NCI-H2196 treated with DMSO at 0.1 percent for 48 hours (cell line): ENCODE measurements around the gene SHH.

ENCODE experiments used
- DNase-seq: peaks from one replicate; lab custom pipeline; 2025; ENCODE audit not compliant: unreplicated experiment; lab: John Stamatoyannopoulos, UW

SHH gene

DNA sequence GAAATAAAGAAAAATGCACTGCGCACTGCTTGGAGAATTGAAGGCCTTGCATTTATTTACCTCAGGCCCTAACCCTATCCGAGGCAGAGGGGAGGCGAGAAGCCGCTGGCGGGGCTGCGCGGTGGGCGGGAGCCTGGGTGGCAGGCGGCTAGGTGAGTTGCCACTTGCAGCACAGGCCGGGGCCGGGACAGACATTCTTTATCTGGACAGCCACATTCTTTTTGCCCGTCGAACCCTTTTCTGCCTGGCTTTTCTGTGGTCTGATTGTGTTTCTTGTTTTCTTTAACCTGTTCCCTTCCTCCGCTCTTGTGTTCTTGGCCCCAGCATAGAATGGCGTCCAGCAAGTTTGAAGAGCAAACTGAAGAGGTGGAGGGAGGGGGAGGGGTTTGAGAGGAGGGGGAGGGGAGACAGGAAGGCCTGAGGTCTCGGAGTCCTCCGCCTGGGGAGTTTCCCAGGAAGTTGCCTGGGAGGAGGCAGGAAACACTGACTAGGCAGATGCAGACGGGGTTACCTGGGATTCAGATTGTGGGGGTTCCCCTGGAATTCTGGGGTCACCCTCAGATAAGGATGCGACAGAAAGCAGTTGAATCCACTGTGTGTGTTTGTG, 5.1 kb downstream of the SHH start:
- no peak for DNase-seq

DNA sequence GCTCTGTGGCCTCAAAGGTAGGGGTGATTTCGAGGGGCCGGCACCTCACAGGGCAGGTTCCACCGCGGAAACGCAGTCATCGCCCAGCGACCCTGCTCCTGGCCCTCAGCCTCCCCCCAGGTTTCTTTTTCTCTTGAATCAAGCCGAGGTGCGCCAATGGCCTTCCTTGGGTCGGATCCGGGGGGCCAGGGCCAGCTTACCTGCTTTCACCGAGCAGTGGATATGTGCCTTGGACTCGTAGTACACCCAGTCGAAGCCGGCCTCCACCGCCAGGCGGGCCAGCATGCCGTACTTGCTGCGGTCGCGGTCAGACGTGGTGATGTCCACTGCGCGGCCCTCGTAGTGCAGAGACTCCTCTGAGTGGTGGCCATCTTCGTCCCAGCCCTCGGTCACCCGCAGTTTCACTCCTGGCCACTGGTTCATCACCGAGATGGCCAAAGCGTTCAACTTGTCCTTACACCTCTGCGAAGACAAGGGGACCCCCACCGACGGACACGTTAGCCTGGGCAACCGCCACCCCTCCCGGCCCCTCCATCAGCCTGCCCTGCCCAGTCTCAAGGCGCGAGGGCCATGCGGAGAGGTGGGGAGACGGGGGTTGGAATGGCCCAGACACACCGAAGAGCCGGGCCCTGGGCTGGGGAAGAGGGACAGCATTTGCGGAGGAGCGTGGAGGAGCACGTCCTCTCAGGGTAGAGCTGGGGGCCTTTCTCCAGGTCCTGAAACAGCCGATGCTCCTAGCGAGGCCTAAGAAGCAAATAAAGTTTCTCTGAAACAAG, 6.0 kb downstream of the SHH start:
- no peak for DNase-seq

GRCh38 chr7:155805826-155806095, 6.5 kb downstream of the SHH start:
- DNase-seq, result no peak

DNA sequence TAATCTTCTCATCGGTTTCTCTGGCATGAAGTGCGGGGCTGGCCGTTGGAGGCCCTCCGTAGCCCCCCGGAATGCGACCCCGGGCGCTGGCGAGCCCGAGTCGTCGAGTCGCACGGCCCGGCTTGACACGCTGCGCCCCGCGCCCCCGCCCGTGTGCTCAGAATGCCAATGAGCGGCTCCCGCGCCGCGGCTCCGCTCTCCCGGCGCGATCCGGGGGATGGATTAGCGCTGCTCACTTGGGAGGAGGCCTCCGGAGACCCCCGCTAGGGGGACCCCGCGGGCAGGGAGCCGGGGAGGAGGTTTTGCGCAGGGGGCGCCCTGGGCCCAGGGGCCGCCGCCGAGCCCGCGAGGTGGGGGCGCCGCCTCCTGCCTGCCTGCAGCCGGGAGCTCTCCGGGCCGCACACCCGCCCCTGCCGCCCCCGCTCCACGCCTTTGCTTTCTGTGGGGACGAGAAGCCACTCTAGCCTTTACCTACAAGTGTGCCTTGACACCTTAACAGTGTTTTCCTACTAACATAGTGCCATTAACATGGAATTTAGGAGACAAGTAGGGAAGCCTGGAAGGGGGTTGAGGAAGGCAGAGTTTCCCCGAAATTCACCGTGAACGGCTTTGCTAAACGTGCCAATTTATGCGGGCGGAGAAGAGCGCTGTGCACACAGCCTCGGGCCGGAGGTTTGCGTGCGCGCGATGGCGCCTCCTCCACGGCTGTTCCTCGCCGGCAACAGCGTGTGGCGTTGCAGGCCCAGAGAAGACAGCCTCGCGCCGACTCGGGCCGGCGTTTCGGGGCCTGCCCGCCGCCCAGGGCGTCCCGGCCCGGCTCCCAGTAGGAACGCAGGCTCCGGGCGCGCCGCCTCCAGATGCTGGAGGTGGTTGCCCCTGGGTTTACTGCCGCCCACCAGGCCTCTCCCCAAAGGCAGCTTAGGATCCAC, 7.1 kb downstream of the SHH start:
- no peak for DNase-seq

DNA sequence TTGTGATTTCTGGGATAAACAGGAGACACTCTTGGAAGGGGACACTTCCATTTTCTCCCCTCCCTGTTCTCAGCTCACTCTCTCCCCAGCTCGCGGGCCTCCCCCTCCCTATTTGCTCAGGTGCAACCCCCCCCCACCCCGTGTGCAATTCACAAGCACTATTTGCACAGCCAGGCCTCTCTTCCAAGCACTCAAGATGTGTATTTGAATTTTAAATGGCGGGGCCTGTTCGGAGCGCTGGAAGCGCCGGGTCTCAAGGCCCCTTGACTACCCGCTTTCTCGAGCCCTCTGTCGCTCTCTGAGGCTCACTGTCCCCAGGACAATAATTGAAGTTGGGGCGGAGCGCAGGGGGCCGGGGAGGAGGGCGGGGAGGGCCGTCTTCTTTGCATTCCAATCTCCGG, 7.8 kb downstream of the SHH start:
- no peak for DNase-seq

DNA sequence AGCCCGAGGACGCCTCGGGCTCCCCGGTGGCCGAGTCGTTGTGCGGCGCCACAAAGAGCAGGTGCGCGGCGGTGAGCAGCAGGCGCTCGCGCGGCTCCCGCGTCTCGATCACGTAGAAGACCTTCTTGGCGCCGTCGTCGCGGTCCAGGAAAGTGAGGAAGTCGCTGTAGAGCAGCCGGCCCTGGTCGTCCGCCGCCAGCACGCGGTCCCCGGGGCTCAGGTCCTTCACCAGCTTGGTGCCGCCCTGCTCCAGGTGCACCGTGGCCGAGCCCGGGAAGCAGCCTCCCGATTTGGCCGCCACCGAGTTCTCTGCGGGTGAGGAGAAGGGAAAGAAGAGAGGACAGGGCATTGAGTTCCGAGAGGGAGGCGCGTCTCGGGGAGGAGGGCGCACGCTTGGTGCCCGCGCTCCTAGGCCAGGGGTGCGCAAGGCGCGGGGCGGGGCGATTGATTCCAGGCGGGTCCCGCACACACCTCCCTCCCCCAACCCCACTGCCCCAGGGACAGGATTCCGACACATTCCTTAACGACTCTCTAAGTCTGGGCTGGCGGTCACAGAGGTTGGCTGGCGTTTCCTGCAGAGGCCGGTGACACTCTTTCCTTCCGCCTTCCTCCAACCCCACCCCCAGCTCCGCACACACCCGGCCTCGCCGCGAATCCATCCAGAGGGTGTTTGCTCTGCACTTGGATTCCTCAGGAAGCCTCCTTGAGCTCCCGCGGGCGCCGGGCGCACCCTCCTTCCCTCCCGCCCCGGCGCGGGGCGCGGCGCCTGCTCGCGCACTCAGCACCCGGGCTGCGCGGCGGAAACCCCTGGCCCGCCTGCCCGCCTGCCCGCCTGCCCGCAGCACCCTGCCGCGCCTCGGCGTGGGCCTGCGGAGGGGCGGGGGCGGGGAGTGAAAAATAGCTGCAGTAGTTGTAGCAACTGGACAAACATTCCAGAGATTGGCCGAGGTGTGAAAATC, 8.6 kb downstream of the SHH start:
- no peak for DNase-seq

DNA sequence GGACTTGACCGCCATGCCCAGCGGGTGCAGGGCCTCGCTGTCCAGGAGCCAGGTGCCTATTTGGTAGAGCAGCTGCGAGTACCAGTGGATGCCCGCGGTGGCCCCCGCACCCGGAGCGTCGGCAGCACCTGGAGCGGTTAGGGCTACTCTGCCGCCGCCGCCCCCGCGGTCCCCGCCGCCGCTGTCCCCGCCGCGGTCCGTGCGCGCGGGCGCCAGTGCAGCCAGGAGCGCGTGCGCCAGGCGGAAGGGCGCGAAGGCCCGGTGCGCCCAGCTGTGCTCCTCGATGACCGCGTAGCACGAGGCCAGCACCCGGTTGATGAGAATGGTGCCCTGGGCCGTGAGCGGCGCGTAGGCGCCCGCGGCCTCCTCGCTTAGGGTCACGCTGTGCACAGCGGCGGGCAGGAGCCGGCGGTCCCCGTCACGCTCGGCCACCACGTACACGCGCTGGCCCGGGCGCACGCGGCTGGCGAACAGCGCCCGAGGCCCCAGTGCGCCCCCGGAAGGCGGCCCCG, 9.3 kb downstream of the SHH start:
- DNase-seq, result no peak

- DNase-seq, result no peak
Measured at GRCh38 chr7:155802291-155802690, 10.0 kb downstream of the SHH start.

DNA sequence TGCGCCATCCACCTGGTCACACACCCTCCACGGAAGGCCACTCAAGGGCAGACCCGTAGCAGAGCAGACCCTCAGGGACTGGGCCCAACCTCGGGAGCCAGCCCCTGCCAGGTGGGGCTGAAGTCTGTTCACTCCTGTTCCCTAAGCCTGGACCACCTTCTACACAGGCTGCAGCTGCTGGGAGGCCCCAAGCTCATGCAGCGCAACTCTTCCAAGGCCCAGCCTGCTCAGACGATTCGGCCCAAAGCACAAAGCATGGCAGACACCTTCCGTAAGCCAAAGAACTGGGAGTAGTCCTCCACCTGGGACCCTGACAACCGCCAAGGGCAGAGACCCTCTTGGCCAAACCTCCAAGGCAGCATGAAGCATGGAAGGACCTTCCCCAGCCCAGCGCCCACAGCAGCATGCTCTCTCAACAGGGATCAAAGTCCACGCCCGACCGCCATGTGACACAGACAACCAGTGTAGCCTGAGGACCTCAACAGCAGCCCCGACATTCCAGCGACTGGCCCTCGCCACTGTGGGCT, 11.5 kb downstream of the SHH start:
- no peak for DNase-seq

DNA sequence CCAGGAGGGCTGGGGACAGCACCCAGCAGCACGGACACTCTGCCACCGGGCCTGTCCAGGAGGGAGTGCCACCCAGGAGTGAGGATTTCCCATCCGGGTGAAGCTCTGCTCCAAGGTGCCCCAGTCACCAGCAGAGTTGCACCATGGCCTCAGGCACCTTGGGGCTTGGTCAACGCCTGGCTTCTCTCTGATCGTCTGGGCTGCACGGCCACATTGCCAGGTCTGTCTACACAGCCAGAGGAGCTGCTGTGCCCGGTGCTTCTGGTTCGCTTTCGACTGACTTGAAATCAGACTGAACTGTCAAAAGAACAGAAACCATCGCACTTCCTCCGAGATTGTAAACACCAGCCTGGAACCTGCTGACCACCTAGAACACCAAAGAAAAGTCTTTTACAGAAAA, 12.0 kb downstream of the SHH start:
- DNase-seq, result no peak

GRCh38 chr7:155799514-155799913, 12.7 kb downstream of the SHH start:
- DNase-seq, result no peak

GRCh38 chr7:155798673-155799439, 13.4 kb downstream of the SHH start:
- no peak for DNase-seq

- DNase-seq, result no peak
Measured at GRCh38 chr7:155797262-155798250, 14.7 kb downstream of the SHH start.

- DNase-seq, result no peak
Measured at GRCh38 chr7:155796381-155797261, 15.6 kb downstream of the SHH start.

GRCh38 chr7:155795951-155796350, 16.3 kb downstream of the SHH start:
- no peak for DNase-seq

DNA sequence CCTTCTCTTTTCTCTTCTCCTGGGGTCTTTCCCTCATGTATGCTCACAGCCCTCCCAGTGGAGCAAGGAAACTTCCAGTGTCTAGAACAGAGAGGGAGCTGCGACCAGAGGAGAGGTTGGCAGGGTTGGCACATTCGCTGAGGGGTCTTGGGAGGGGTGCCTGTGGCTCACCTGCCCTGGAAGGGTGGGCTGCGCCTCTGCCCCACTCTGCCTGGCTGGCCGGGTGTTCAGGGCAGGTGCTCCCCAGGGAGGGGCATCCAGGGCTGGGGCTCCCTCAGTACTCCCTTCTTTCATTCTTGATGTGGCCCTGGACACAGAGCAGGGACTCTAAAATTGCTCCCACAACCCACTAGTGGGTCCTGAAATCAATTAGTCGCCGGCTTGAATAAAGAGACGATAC, 16.9 kb downstream of the SHH start:
- no peak for DNase-seq

DNA sequence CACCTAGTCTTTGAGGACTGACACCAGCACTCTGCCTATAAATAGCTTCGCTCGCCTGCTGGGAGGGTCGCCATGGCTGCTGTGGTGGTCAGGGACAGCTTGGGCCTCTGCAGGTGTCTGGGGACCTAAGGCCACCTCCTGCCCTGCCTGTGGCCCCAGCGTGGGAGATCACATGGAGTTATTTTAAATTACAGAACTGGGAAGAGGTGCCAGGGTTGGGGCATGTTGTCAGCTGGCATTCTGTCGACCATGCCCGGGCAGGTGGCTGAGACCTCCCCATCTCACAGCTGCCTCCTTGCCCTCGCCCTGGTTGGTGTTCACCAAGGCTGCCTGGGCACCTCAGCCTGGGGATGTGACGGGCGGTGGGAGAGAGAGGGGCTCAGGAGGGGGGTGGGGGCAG, 18.1 kb downstream of the SHH start:
- no peak for DNase-seq

DNA sequence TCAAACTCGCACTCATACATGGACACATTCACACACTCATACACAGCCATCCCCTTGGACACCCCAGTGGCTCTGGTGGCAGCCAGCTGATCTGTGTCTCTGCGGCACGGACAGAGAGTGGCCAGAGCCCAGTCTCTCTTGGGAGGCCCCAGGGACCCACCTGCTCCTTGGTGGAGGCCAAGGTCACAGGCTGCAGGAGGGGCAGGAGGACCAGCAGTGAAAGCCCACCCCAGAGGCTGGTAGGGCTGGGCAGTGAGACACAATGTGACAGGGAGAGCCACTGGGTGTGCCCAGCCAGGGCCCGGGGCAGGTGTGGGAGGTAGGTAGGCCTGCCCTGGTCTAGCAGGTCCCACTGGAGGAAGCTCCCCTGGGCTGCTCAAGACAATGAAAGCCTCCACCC, 18.5 kb downstream of the SHH start:
- no peak for DNase-seq
